GM19240 (cell line): ENCODE data around the gene HHLA2.
"Not testable (repeated sequence)": the region's sequence is repeated elsewhere in the genome, so short reads cannot be mapped to it uniquely, and the experiment has no call there.

Source experiments
- DNase-seq: peaks from one replicate; pipeline ENCODE4 v3.0.0; 2011; ENCODE audit warnings: low spot score; ENCODE audit not compliant: insufficient read length

Gene HHLA2

GRCh38 chr3:108342837-108343486 lies 46.6 kb downstream of the HHLA2 start:
- no peak for DNase-seq

DNA sequence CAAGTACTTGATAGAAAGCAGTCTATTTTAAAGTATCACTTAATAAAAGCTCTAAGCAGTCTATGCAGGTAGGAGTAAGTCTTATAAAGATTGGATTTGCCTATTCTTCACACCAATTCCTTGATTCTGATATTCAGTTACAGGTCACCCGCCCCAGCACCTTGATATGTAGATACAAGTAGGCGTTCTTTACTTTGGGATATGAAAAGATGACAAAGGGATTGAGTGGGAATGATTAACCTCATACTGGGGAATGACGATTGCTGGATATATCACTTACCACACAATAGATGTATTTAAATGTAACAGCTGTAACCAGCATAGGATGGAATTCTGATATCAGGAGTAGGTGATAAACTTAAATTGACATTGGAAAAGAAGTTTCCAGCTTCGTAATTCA lies 47.1 kb downstream of the HHLA2 start:
- DNase-seq = no peak

GRCh38 chr3:108345492-108346205 lies 49.3 kb downstream of the HHLA2 start:
- DNase-seq = no peak

GRCh38 chr3:108346301-108347227 lies 50.2 kb downstream of the HHLA2 start:
- DNase-seq = no peak

- DNase-seq = no peak
Measured at GRCh38 chr3:108352176-108352575, 55.8 kb downstream of the HHLA2 start.

- DNase-seq = no peak
Measured at GRCh38 chr3:108354562-108354961, 58.2 kb downstream of the HHLA2 start.

DNA sequence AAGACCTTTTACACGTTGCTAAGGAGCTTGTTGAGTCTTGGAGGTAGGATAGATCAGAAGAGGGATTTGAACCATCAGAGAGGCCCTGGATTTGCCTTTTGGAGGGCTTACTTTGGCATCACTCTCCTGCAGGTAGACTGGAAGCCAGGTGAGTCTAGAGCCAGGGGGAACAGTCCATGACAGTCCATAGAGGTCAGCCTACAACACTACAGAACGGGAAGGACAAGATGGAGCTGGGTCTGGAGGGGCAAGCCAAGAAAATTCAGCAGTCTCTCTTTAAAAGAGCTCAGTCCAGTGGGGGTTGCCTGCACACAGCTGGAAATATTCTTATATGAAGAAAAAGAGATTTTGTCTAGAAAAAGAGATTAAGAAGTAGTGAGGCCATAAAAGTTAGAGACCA lies 60.7 kb downstream of the HHLA2 start:
- no peak for DNase-seq

DNA sequence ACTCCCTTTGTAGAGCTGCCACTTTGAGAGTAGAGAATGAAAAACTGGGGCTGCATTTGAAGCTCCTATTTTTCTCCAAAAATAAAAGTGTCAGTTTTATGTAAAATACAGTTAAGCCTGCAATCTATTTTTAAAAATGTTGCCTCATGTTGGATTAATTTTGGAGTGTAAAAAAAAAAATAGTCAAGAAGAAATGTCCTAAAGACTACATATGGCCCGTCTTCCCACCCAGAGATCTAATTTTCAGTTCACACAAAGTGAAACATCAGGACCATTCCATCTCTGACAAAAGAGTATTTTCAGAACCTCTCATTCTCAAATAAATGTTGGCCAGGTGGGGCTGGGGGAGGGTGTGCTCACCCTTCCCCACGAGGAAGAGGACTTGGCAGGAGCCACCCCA lies 62.7 kb downstream of the HHLA2 start:
- no peak for DNase-seq

- DNase-seq = no peak
Measured at GRCh38 chr3:108376026-108376425, 79.7 kb downstream of the HHLA2 start.

DNA sequence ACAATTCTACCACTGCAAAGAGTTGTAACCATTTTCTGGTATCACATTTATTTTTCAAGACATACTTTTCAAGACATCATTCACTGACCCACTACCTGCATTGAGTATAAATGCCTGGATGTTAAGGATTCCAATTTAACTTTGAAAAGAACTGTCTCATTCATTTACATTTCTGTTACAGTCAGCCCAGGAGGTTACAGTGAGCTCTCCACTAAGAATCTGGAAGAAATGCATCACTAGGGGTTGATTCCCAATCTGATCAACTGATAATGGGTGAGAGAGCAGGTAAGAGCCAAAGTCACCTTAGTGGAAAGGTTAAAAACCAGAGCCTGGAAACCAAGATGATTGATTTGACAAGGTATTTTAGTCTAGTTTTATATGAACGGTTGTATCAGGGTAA lies 81.0 kb downstream of the HHLA2 start:
- no peak for DNase-seq

DNA sequence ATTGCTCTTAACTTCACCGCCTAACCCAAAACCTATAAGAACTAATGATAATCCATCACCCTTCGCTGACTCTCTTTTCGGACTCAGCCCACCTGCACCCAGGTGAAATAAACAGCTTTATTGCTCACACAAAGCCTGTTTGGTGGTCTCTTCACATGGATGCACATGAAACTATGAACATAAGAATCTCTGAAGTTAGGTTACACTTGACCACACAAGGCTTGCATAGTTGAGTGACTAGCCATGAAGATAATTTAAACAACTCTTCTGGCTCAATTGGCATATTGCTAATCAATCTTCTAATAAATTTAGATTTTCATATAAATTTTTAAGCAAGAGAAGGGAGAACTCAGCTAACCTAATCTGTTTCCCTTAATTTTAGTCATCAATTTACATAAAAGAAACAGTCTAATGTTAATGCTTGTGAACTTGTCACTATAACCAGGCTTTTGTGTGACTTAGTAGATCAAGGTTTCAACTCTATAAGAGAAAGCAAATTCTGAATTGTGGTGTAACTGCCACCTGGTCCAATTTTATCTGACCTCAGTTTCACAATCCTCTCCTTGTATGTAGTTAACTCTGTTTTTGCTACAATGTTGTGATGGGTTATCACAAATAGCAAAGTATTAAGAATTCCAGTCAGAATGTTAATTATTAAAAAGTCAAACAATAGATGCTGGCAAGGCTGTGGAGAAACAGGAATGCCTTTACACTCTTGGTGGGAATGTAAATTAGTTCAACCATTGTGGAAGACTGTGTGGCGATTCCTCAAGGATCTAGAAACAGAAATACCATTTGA lies 82.0 kb downstream of the HHLA2 start:
- no peak for DNase-seq

DNA sequence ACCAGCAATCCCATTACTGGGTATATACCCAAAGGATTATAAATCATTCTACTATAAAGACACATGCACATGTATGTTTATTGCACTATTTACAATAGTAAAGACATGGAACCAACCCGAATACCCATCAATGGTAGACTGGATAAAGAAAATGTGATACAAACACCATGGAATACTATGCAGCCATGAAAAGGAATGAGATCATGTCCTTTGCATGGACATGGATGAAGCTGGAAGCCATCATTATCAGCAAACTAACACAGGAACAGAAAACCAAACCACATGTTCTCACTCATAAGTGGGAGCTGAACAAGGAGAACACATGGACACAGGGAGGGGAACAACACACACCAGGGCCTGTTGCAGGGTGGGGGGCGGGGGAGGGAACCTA lies 82.6 kb downstream of the HHLA2 start:
- DNase-seq = not testable (repeated sequence)

- DNase-seq = no peak
Measured at GRCh38 chr3:108380128-108380795, 83.9 kb downstream of the HHLA2 start.

- DNase-seq = no peak
Measured at GRCh38 chr3:108381529-108382140, 85.3 kb downstream of the HHLA2 start.

DNA sequence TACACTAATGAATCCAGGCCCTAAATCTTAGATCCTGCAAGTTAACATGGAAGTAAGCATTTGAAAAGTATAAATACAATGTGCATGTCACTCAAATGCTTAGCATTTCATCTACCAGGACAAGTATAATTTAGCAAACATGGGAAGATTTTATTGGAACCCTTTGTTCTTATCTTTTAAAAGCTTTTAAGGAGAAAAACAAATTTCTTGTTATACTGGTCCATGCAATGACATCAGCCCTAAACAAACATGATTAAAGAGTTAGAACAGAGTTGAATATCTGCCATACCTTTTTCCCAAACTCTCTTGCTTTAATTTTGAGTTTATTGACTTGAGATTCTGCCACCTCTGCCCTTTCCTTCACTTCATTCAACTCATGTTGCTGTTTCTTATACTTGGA lies 87.0 kb downstream of the HHLA2 start:
- no peak for DNase-seq

- no peak for DNase-seq
Measured at GRCh38 chr3:108387063-108387462, 90.7 kb downstream of the HHLA2 start.

GRCh38 chr3:108388136-108389132 lies 92.1 kb downstream of the HHLA2 start:
- DNase-seq = no peak

DNA sequence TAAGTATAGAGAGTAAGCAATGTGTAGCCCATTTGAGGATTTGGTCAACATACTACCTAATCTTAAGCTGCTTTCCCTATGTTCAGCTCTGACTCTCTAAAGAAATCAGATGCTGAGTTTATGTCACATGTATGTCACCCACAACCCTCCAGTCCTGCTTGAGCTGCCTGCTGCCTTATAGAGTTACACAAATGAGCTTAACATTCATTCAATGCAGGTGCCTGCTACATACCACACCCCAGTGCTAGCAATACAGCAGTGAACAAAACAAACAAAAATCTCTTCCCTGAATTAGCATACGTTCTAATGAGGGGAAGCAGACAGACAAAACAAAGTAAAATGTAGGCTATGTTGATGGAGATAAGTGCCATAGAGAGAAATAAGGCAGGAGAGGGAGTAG lies 93.0 kb downstream of the HHLA2 start:
- DNase-seq = no peak

GRCh38 chr3:108391917-108392593 lies 95.7 kb downstream of the HHLA2 start:
- no peak for DNase-seq
